Activated naive CD4-positive, alpha-beta T cell treated with anti-CD3 and anti-CD28 coated beads for 36 hours (primary cell): ENCODE results near the gene BMP2K. TPM values are rescaled to one million over a fixed set of nuclear protein-coding genes. Genes with fewer than 3 reads are reported as not detected.
"Not testable (repeated sequence)": the region's sequence is repeated elsewhere in the genome, so short reads cannot be mapped to it uniquely, and the experiment has no call there.

Source experiments
- CTCF ChIA-PET: fragments of 350-600 bp; sonication (Branson Sonifier 250); formaldehyde crosslinking; loops from one replicate; lab custom pipeline; 2021; ENCODE audit warnings: antibody characterized with exemption; lab: Charles Lee
- DNase-seq: peaks from one replicate; pipeline ENCODE4 v3.0.0-alpha.2; 2020
- H3K27ac Mint-ChIP-seq: one replicate; pipeline ENCODE4 v1.8.0; 2021; ENCODE audit warnings: mild to moderate bottlenecking, mixed read lengths
- H3K27me3 Mint-ChIP-seq: one replicate; pipeline ENCODE4 v1.8.0; 2021; ENCODE audit warnings: low read depth, mixed read lengths
- H3K36me3 Mint-ChIP-seq: one replicate; pipeline ENCODE4 v1.8.0; 2021; ENCODE audit warnings: low read depth, mixed read lengths
- H3K4me1 Mint-ChIP-seq: one replicate; pipeline ENCODE4 v1.8.0; 2021; ENCODE audit warnings: low read depth, mixed read lengths
- H3K4me3 Mint-ChIP-seq: one replicate; pipeline ENCODE4 v1.8.0; 2021; ENCODE audit warnings: mild to moderate bottlenecking, moderate library complexity, mixed read lengths
- H3K9me3 Mint-ChIP-seq: one replicate; pipeline ENCODE4 v1.8.0; 2021; ENCODE audit warnings: mixed read lengths
- intact Hi-C: fragments of 100-400 bp; cut with micrococcal nuclease; formaldehyde crosslinking; loops from one replicate; pipeline ENCODE4 v1.15.1; 2023
- total RNA-seq, 2 experiments: library from RNA; stranded (reverse); gene quantifications; one replicate each; pipeline ENCODE4 v1.2.3, GENCODE V29; 2021

The BMP2K gene
- total RNA-seq, 2 experiments from 2014 or later, result 12.7 to 14.5 TPM

GRCh38 chr4:78845472-78845871, 69.3 kb downstream of the BMP2K start:
- Mint-ChIP-seq H3K9me3 (no peaks in the 10 kb centered on the region), H3K27me3 (no peaks in the 10 kb centered on the region), H3K4me3 (no peak overlapping the region), H3K27ac (no peak overlapping the region), H3K36me3 (peaks cover 8% of the 10 kb centered on the region), H3K4me1 (peaks cover 13% of the 10 kb centered on the region)
- no peak for DNase-seq
- CTCF ChIA-PET, result interaction anchor here (0.6 kb wide), 1 partner anchor 927 kb away, joined by 3 read pairs; no protein-coding TSS in a partner anchor
- intact Hi-C loops, result loop anchor here (1.0 kb wide), 1 partner anchor 188 kb away; no protein-coding TSS in a partner anchor

- H3K36me3 Mint-ChIP-seq, result peaks cover 8% of the 10 kb centered on the region
- peaks cover 13% of the 10 kb centered on the region for H3K4me1 Mint-ChIP-seq
- no peak overlapping the region for H3K4me3 Mint-ChIP-seq
- intact Hi-C loops, result no loop called here
- no peaks in the 10 kb centered on the region for H3K27me3 Mint-ChIP-seq
- no peak overlapping the region for H3K27ac Mint-ChIP-seq
- no peaks in the 10 kb centered on the region for H3K9me3 Mint-ChIP-seq
- DNase-seq, result no peak
- CTCF ChIA-PET, result interaction anchor here (0.5 kb wide), 1 partner anchor 549 kb away, joined by 4 read pairs; no protein-coding TSS in a partner anchor
Measured at GRCh38 chr4:78846258-78846657, 70.1 kb downstream of the BMP2K start.

- CTCF ChIA-PET, result interaction anchor here (0.5 to 7.3 kb wide), 7 partner anchors 8 to 530 kb away, joined by 3 to 61 read pairs (median 4); no protein-coding TSS in a partner anchor
- Mint-ChIP-seq H3K9me3 (no peaks in the 10 kb centered on the region), H3K4me3 (no peak overlapping the region), H3K27me3 (no peaks in the 10 kb centered on the region), H3K27ac (no peak overlapping the region), H3K4me1 (peaks cover 6% of the 10 kb centered on the region), H3K36me3 (no peaks in the 10 kb centered on the region)
- DNase-seq, result no peak
- intact Hi-C loops, result loop anchor here (5.0 kb wide), 2 partner anchors 140 to 805 kb away; partner anchors contain the start of gene FRAS1
Measured at GRCh38 chr4:78862314-78862737, 86.2 kb downstream of the BMP2K start.

- no peak for DNase-seq
- Mint-ChIP-seq H3K27ac (no peak overlapping the region), H3K4me3 (no peak overlapping the region), H3K27me3 (no peaks in the 10 kb centered on the region), H3K36me3 (no peaks in the 10 kb centered on the region), H3K4me1 (peaks cover 6% of the 10 kb centered on the region), H3K9me3 (no peaks in the 10 kb centered on the region)
- CTCF ChIA-PET, result interaction anchor here (0.6 to 7.3 kb wide), 15 partner anchors 9 to 531 kb away, joined by 3 to 61 read pairs (median 5); no protein-coding TSS in a partner anchor
- intact Hi-C loops, result loop anchor here (5.0 kb wide), 2 partner anchors 141 to 806 kb away; partner anchors contain the start of gene FRAS1
Measured at GRCh38 chr4:78863254-78863869, 87.2 kb downstream of the BMP2K start.

- Mint-ChIP-seq H3K36me3 (peaks cover 1% of the 10 kb centered on the region), H3K27ac (no peak overlapping the region), H3K27me3 (no peaks in the 10 kb centered on the region), H3K4me3 (no peak overlapping the region), H3K9me3 (no peaks in the 10 kb centered on the region), H3K4me1 (peaks cover 6% of the 10 kb centered on the region)
- intact Hi-C loops, result loop anchor here (1.0 to 5.0 kb wide), 8 partner anchors 87 to 905 kb away; partner anchors contain the start of genes BMP2K and FRAS1
- CTCF ChIA-PET, result interaction anchor here (0.6 to 7.3 kb wide), 23 partner anchors 10 to 996 kb away, joined by 3 to 61 read pairs (median 5); no protein-coding TSS in a partner anchor
- no peak for DNase-seq
Measured at GRCh38 chr4:78863991-78864390, 87.8 kb downstream of the BMP2K start.

- CTCF ChIA-PET, result interaction anchor here (0.6 to 7.3 kb wide), 22 partner anchors 11 to 996 kb away, joined by 3 to 61 read pairs (median 4); no protein-coding TSS in a partner anchor
- H3K27me3 Mint-ChIP-seq, result no peaks in the 10 kb centered on the region
- H3K27ac Mint-ChIP-seq, result no peak overlapping the region
- H3K9me3 Mint-ChIP-seq, result no peaks in the 10 kb centered on the region
- H3K36me3 Mint-ChIP-seq, result peaks cover 1% of the 10 kb centered on the region
- intact Hi-C loops, result loop anchor here (1.0 to 5.0 kb wide), 8 partner anchors 88 to 905 kb away; partner anchors contain the start of genes BMP2K and FRAS1
- DNase-seq, result peak; percentile 15
- H3K4me1 Mint-ChIP-seq, result peaks cover 6% of the 10 kb centered on the region
- H3K4me3 Mint-ChIP-seq, result no peak overlapping the region
Measured at GRCh38 chr4:78864405-78865024, 88.4 kb downstream of the BMP2K start.

- Mint-ChIP-seq H3K27ac (no peak overlapping the region), H3K4me3 (no peak overlapping the region), H3K4me1 (peaks cover 6% of the 10 kb centered on the region), H3K9me3 (no peaks in the 10 kb centered on the region), H3K27me3 (no peaks in the 10 kb centered on the region), H3K36me3 (peaks cover 1% of the 10 kb centered on the region)
- DNase-seq, result no peak
- intact Hi-C loops, result loop anchor here (2.0 kb wide), 1 partner anchor 89 kb away; the partner anchor contains the start of gene BMP2K
- CTCF ChIA-PET, result interaction anchor here (7.3 kb wide), 1 partner anchor 253 kb away, joined by 61 read pairs; no protein-coding TSS in a partner anchor
Measured at GRCh38 chr4:78865451-78865850, 89.3 kb downstream of the BMP2K start.

GRCh38 chr4:78868712-78869111, 92.6 kb downstream of the BMP2K start:
- DNase-seq, H3K27me3 Mint-ChIP-seq, intact Hi-C loops, H3K27ac Mint-ChIP-seq, H3K4me3 Mint-ChIP-seq, H3K4me1 Mint-ChIP-seq, H3K9me3 Mint-ChIP-seq: not testable (repeated sequence)
- H3K36me3 Mint-ChIP-seq, result peaks cover 14% of the 10 kb centered on the region
- CTCF ChIA-PET, result interaction anchor here (0.7 kb wide), 1 partner anchor 225 kb away, joined by 5 read pairs; no protein-coding TSS in a partner anchor

GRCh38 chr4:78870056-78870455, 93.9 kb downstream of the BMP2K start:
- no peak for DNase-seq
- Mint-ChIP-seq H3K9me3 (no peaks in the 10 kb centered on the region), H3K27ac (no peak overlapping the region), H3K4me3 (no peak overlapping the region), H3K4me1 (no peaks in the 10 kb centered on the region), H3K36me3 (peaks cover 17% of the 10 kb centered on the region), H3K27me3 (no peaks in the 10 kb centered on the region)
- CTCF ChIA-PET, result interaction anchor here (0.7 to 1.0 kb wide), 3 partner anchors 251 to 289 kb away, joined by 3 read pairs; no protein-coding TSS in a partner anchor
- intact Hi-C loops, result no loop called here

- Mint-ChIP-seq H3K36me3 (peaks cover 14% of the 10 kb centered on the region), H3K4me3 (no peak overlapping the region), H3K4me1 (no peaks in the 10 kb centered on the region), H3K27me3 (no peaks in the 10 kb centered on the region), H3K27ac (no peak overlapping the region), H3K9me3 (no peaks in the 10 kb centered on the region)
- no peak for DNase-seq
- CTCF ChIA-PET, result no interaction called here
- intact Hi-C loops, result no loop called here
Measured at GRCh38 chr4:78876568-78877320, 100.6 kb downstream of the BMP2K start.

- H3K36me3 Mint-ChIP-seq, result peaks cover 6% of the 10 kb centered on the region
- no peak overlapping the region for H3K27ac Mint-ChIP-seq
- no peaks in the 10 kb centered on the region for H3K4me1 Mint-ChIP-seq
- CTCF ChIA-PET, result no interaction called here
- H3K27me3 Mint-ChIP-seq, result no peaks in the 10 kb centered on the region
- intact Hi-C loops, result no loop called here
- no peak for DNase-seq
- H3K4me3 Mint-ChIP-seq, result no peak overlapping the region
- no peaks in the 10 kb centered on the region for H3K9me3 Mint-ChIP-seq
Measured at GRCh38 chr4:78878031-78878430, 101.9 kb downstream of the BMP2K start.
